Fibroblast of villous mesenchyme (primary cell): ENCODE results near the gene FAT1. TPM values are rescaled to one million over a fixed set of nuclear protein-coding genes. Genes with fewer than 3 reads are reported as not detected.

Experiments used
- DNase-seq: peaks from one replicate; pipeline ENCODE4 v3.0.0-alpha.2; 2010; ENCODE audit warnings: low read depth
- H3K4me3 ChIP-seq: 2 replicates; pipeline ENCODE4 v1.5.1; 2011; ENCODE audit warnings: low read depth, mild to moderate bottlenecking, low read length
- total RNA-seq: library from RNA; depleted of rRNA; stranded (reverse); fragments of >200 nt; gene quantifications from 2 replicates; pipeline ENCODE4 v1.2.3, GENCODE V29; 2012
- TF ChIP-seq, protein P1 (sequence below): IDR thresholded peaks from 2 replicates; pipeline ENCODE4 v1.5.1; 2012; ENCODE audit warnings: low read depth, mild to moderate bottlenecking, low read length; ENCODE audit not compliant: insufficient read depth

The FAT1 gene
- total RNA-seq, 1 donor = 454 TPM

DNA sequence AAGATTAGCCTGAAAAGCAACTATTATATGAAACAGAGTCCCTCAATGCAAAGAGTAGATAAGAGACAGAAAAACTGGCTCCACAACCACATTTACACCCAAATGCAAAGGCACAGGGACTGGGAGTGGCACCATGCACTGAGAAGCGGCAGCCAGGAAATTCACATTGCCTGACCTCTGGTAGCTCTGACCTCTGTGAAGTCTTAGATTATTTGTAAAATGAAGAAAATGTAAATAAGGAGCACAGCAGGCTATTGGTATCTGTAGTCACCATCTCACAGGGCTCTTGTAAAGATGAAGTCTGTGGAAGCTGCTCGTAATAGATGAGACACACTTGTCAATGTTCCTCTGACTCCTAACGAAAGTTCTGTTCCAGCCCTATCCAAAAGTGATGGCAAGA lies 69.7 kb downstream of the FAT1 start:
- DNase-seq = peak; percentile 60
- H3K4me3 ChIP-seq = no peak overlapping the region
- TF ChIP-seq, protein P1, sequence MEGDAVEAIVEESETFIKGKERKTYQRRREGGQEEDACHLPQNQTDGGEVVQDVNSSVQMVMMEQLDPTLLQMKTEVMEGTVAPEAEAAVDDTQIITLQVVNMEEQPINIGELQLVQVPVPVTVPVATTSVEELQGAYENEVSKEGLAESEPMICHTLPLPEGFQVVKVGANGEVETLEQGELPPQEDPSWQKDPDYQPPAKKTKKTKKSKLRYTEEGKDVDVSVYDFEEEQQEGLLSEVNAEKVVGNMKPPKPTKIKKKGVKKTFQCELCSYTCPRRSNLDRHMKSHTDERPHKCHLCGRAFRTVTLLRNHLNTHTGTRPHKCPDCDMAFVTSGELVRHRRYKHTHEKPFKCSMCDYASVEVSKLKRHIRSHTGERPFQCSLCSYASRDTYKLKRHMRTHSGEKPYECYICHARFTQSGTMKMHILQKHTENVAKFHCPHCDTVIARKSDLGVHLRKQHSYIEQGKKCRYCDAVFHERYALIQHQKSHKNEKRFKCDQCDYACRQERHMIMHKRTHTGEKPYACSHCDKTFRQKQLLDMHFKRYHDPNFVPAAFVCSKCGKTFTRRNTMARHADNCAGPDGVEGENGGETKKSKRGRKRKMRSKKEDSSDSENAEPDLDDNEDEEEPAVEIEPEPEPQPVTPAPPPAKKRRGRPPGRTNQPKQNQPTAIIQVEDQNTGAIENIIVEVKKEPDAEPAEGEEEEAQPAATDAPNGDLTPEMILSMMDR = no peak

DNA sequence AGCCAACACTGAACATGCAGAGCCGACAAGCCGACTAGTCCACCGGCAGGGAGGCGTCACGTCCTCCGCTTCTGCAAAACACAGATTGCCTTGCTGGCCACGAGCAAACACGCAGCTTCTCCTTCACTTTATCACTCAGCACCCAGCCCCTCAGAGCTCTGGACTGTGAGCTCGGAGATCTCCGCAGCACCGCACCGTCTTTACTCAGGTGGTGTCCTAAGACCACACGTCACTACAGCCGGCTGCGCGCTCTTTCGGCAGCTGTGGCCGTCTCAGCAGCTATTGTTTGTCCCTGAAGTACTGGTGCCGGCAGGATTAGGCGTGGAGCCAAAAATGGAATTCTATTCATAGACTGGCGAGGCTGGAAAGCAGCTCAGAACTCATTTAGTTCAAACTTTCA lies 72.0 kb downstream of the FAT1 start:
- TF ChIP-seq, protein P1 = no peak
- DNase-seq = no peak
- H3K4me3 ChIP-seq = no peak overlapping the region

DNA sequence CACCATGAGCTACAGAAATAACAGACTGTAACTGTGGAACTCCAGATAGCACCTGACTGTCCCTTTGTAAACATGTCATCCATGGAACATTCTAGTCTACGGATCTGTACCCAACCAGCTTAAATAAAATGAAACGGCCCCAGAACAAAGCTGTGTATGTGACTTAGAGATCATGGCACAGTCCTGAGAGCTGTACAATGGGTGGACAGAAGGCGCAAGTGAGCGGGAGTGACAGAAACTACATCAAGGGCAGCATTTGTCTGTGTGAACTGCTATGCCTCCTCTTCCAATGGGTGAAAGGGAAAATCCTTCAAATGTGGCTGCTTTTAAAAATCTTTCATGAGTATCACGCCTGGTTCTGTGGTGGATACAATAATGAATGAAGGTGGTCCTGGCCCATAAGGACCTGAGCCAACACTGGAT lies 72.5 kb downstream of the FAT1 start:
- no peak for DNase-seq

DNA sequence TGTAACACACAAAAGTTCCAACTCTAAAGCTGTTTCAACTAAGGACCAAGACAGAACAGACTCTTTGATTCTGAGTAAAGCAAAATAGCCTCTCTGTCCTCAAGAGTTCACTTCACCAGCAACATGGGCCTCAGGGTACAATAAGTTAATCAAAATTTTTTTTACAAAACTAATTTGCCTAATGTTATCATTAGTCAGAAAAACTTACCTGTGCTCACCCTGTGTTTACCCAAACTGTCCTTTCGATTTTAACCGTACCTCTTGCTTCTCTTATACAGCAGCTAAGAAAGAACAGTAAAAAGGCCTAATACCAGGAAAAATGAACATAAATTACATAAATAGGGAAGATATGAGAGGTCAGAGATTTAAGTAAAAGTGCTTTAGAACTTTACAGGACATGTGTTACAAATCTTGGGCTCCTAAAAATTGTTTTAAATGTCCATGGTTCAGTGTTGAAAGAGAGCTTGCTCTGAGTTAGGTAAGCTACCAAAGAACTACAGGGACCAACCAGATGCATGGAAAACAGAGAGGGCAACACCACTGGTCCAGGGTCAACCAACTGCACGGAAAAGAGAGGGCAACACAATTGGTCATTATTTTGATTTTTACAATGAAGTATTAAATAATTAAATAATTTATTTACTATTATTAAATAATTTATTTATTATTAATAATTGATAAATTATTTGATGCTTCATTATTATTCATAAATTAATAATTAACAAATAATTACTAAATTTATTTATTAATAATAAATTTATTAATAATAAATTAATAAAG lies 73.1 kb downstream of the FAT1 start:
- TF ChIP-seq, protein P1 = no peak
- H3K4me3 ChIP-seq = no peak overlapping the region
- no peak for DNase-seq

More for the DNA sequence above, 72.5 kb downstream of the FAT1 start:
- TF ChIP-seq, protein P1 = no peak
- no peak overlapping the region for H3K4me3 ChIP-seq

DNA sequence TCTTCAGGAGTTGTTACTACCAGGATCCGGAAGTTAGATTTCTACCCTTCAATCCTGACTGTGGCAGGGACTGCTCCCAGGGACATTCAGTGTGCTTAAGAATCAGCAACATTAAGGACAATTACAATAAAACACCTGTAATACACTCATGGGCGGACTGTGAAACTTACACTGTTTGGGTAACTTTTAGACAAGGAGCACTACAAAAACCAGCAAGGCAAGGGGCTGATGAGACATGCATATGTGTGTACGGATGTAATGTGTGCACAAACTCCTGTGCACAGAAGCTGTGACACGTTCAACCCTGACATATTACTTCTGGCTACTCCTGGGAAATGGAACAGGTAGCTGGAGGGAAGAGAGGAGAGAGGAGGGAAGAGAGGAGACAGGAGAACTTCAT lies 75.8 kb downstream of the FAT1 start:
- TF ChIP-seq, protein P1 = no peak
- no peak overlapping the region for H3K4me3 ChIP-seq
- no peak for DNase-seq

DNA sequence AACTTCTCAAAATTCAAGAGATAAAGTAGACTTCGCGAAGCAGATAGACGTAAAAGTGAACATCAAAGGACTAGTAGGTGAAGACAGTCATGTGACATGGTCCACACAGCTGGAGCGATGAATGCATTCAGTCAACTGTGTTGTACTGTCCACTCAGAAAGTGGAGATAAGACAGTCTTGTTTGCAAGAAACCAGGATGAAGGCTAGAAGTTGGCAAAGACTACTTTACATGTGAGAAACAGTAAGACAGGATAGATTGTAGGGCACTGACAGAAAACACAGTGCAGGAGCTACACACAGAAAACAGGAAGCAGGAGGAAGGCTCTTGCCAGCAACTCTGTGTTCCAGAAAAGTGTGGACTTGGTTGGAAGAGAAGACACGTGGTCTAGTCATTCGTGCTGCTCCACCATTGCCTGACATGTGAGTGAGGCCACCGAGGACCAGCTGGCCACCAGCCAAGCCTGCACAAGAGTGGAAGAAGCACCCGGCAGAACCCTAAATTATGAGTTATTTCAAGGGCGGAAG lies 78.9 kb downstream of the FAT1 start:
- peak; percentile 61 for DNase-seq
- H3K4me3 ChIP-seq = no peak overlapping the region
- TF ChIP-seq, protein P1 = no peak
